DMS 273 (cell line): ENCODE results near the gene MOAP1.
"Not testable (repeated sequence)": the region's sequence is repeated elsewhere in the genome, so short reads cannot be mapped to it uniquely, and the experiment has no call there.

Source experiments
- DNase-seq: peaks from one replicate; lab custom pipeline; 2025; ENCODE audit not compliant: unreplicated experiment; lab: John Stamatoyannopoulos, UW

The MOAP1 gene

GRCh38 chr14:93184391-93185348, at the start of gene MOAP1, which contains the start of gene LYSET:
TSS of gene MOAP1 (minus strand) at chr14:93184897. CDS start at chr14:93184242, 655 bp downstream.
TSS of gene LYSET (plus strand) at chr14:93185317. CDS start at chr14:93185406, 89 bp downstream.
- peak; percentile 94 for DNase-seq

GRCh38 chr14:93233078-93233477, 48.4 kb upstream of the MOAP1 start:
- DNase-seq = not testable (repeated sequence)

GRCh38 chr14:93232159-93232558, 47.5 kb upstream of the MOAP1 start:
- no peak for DNase-seq

DNA sequence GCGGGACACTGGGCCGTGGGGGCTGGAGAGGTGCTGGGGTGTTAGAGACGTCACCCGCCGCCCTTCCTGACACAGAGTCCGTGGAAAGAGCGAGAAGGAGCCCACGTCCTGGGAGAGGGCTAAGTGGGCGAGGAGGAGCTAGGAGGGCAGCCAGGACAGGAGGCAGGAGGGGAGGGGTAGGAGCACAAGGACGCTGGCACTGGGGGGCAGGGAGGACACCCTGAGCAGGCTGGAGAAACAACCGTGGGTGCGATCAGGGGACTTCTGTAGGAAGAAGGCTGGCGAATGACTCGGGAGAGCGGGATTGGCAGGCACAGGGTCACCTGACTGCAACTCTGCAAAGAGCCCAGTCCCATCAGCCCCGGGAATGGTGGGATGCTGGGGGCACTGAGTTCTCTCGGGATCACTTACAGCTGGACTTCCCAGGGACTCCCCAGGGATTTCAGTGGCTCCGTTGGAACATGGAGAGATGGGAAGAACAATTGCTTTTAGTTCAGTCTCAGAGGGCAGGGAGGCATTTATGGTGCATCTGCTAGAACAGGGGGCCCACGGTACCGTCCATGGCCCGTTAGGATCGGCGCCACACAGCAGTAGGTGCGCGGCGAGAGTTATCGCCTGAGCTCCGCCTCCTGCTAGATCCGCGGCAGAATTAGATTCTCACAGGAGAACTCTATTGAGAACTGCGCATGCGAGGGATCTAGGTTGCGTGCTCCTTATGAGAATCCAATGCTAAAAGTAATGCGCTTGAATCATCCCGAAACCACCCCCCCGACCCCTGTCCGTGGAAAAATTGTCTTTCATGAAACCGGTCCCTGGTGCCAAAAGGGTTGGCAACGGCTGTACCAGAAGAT, 46.7 kb upstream of the MOAP1 start:
- DNase-seq = no peak

GRCh38 chr14:93230539-93230938, 45.8 kb upstream of the MOAP1 start:
- DNase-seq = no peak

DNA sequence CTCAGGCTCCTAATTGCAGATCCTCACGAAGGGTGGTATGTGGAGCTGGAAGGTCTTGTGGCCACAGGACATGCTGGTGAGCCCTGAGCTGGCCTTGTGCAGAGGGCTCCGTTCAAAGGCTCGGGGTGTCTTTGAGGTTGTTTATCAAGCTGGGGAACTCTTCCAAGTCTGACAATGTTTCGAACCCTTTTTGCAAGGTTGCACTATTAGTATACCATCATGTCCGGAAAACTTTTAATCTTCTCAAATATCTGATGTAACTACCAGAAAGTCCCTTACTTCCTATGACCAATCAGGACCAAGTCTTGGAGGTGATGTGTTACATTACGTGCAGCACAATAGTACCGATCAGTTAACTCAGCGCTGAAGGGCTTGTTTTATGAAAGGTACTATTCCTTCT, 43.9 kb upstream of the MOAP1 start:
- no peak for DNase-seq

DNA sequence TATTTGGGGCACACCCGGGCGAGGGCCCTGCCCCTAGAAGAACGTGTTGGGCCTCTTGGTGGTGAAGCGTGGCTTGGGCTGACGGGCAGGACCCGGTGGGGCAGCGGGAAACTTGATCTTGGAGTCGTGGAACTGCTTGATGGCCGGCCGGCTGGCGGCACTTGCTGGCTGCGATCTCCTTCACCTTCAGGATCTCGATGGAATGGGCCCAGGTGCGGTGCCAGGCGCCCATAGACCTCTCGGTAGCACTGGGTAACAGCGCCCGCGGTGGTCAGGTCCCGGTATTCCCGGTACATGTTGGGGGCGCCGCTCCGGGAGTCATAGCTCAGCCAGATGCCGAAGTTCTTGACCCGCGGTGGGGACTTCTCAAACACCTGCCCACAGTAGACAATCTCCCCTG, 38.9 kb upstream of the MOAP1 start:
- DNase-seq = no peak

DNA sequence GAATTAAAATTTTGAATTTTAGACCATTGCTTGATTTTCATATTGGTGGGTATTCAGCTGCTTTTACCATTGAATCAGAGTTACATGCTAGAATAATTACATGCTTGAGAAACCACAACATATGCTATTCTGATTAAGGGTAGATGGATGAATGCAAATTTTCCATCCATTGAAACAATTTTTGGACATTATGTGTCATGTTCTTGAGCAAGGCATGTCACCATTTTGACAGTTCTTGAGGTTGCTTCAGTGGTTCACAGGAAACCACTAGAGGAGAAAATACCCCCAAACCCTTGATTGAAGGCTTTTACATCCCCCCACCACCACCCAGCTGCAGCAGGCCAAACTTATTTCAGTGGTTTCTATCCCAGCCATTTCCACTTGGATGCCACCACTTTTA, 35.8 kb upstream of the MOAP1 start:
- no peak for DNase-seq

DNA sequence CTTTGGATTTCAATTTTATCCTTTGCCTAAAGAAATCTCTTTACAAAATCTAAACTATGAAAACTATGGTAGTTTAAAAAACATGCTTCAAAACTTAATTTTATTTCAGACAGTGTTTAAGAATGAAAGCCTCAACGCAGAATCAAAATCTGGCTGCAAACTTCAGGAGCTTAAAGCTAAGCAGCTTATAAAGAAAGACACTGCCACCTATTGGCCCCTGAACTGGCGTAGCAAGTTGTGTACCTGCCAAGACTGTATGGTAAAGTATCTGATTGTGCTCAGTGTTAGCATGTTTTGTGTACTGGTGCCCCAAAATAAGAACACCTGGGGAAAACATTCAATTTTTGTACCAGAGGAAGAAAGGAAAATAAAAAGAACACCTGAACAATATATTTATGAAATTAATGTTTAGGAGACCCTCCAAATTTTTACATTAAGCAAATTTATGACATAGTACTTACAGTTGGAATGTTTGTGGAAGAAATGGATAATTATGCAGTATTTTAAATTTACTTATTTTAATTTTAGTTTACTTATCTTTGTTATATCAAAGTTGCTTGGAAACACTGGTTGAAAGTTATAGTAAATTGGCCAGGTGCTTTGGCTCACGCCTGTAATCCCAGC, 34.5 kb upstream of the MOAP1 start:
- DNase-seq = peak; percentile 76

GRCh38 chr14:93214598-93214997, 29.9 kb upstream of the MOAP1 start:
- no peak for DNase-seq

- DNase-seq = no peak
Measured at GRCh38 chr14:93212432-93212831, 27.7 kb upstream of the MOAP1 start.

- DNase-seq = peak; percentile 58
Measured at GRCh38 chr14:93207468-93208308, 23.0 kb upstream of the MOAP1 start.

DNA sequence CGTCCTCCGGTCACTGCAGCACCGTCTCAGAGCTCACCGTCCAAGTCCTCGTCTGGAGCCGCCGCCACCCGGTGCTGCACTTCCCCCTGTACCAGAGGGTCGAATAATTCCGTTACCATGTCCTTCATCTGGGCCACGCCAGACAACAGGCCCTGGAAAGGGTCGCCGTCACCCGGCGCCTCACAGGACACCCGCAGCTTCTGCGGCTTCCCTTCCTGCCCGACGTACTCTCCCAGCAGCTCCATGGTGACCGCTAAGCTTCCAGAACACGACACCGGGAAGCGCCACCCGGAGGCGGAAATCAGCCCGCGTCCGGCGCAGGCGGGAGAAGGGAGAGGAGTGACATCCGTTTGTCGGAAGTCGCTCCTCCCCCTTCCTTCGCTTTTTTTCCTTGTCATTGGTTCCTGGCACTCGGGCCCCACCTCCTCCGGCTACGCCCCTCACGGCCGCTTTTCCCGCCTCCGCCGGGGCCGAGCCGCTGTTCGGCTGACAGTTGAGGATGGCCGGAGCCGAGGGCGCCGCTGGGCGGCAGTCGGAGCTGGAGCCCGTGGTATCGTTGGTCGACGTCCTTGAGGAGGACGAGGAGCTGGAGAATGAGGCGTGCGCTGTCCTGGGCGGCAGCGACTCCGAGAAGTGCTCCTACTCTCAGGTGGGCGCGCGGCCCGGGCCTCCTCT, 22.2 kb upstream of the MOAP1 start, which contains the start of the genes GON7 and UBR7:
GON7 (minus strand) TSS at position 273 of the 675 bp plus-strand sequence; CDS start at position 245, 28 bp downstream.
UBR7 (plus strand) TSS at position 464 of the 675 bp plus-strand sequence; CDS start at position 500, 36 bp downstream.
- peak; percentile 99 for DNase-seq

GRCh38 chr14:93201155-93201704, 16.5 kb upstream of the MOAP1 start:
- DNase-seq = no peak

- DNase-seq = no peak
Measured at GRCh38 chr14:93200553-93200952, 15.9 kb upstream of the MOAP1 start.

- no peak for DNase-seq
Measured at GRCh38 chr14:93199031-93199430, 14.3 kb upstream of the MOAP1 start.

DNA sequence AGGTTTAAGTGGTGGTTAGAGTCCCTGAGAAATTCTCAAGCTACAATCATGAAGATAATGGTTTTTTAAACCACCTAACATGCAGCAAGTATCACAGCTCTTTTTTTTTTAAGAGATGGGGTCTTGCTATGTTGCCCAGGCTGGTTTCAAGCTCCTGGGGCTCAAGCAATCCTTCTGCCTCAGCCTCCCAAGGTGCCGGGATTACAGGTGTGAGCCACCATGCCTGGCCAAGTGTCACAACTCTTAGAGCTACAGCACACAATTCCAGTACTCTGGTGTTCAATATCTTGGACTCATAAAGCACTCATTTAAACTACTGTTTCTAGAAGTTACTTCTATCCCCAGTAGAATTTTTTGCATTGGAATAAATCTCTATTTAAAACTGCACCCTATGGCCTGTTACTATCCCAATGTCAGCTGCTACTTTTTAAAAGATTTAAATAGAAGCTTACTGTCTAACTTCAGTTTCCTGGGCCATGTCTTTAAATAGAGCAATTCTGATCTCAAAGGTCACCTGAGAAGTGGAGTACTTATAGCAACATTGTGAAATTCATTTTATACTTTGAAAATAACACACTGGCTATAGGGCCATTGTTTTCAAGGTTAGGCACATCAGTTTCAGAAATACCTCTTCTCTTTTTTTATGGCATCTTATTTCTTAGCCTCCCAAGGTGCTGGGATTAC, 10.8 kb upstream of the MOAP1 start:
- no peak for DNase-seq

GRCh38 chr14:93186956-93187355, 2.3 kb upstream of the MOAP1 start:
- no peak for DNase-seq

DNA sequence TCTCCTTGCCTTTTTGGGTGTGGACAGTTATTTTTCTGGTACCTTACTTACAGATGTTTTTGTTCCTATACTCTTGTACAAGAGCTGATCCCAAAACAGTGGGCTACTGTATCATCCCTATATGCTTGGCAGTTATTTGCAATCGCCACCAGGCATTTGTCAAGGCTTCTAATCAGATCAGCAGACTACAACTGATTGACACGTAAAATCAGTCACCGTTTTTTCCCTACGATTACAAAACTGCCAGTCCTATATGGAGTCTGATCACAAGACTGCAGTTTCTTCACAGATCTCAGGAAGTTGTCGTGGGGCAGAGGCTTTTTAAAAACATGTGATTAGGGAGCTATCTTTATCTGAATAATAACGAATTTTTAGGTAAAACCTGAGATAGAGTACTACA, 1.8 kb upstream of the MOAP1 start:
- no peak for DNase-seq
